Measurements from ENCODE around the gene TMEM9B.
A peak's percentile ranks its signal among the peaks of the same experiment; 100 is the strongest.

The TMEM9B gene

GRCh38 chr11:8928981-8929615 is 35.1 kb downstream of the TMEM9B start:
- DNase-seq, result no peak

GRCh38 chr11:8928205-8928604 is 36.0 kb downstream of the TMEM9B start:
- DNase-seq, result no peak

- DNase-seq, result no peak
These were observed 37.0 kb downstream of the TMEM9B start for GRCh38 chr11:8927233-8927632.

GRCh38 chr11:8926236-8926635 is 38.0 kb downstream of the TMEM9B start:
- DNase-seq, result no peak

- DNase-seq, result no peak
These were observed 38.5 kb downstream of the TMEM9B start for GRCh38 chr11:8925711-8926110.

GRCh38 chr11:8922691-8923090 is 41.6 kb downstream of the TMEM9B start:
- DNase-seq, result no peak

GRCh38 chr11:8917157-8917825 is 47.0 kb downstream of the TMEM9B start:
- no peak for DNase-seq

GRCh38 chr11:8914661-8915018 is 49.6 kb downstream of the TMEM9B start:
- no peak for DNase-seq

- peak; percentile 9 to 50 for DNase-seq
These were observed 50.1 kb downstream of the TMEM9B start for GRCh38 chr11:8913961-8914660.

- peak; percentile 94 to 96 for DNase-seq
These were observed 53.0 kb downstream of the TMEM9B start, which contains the start of gene AKIP1 for GRCh38 chr11:8911029-8911823. AKIP1 (plus strand) TSS chr11:8911189; CDS start chr11:8911450, 261 bp downstream.

GRCh38 chr11:8910649-8911026 is 53.6 kb downstream of the TMEM9B start:
- DNase-seq, result no peak

- no peak for DNase-seq
These were observed 56.1 kb downstream of the TMEM9B start for GRCh38 chr11:8908099-8908498.

GRCh38 chr11:8907116-8907515 is 57.1 kb downstream of the TMEM9B start:
- no peak for DNase-seq

GRCh38 chr11:8905528-8906165 is 58.6 kb downstream of the TMEM9B start:
- DNase-seq, result no peak

GRCh38 chr11:8899119-8899753 is 65.0 kb downstream of the TMEM9B start:
- no peak for DNase-seq
